ENCODE data around the gene MINDY1.

The MINDY1 gene

GRCh38 chr1:151026460-151026859 lies 19.8 kb upstream of the MINDY1 start:
- no peak for TF ChIP-seq CTCF (IDR thresholded peaks at IDR 0.05)
- H3K4me1 ChIP-seq, result peaks cover 0 to 7% (median 0%) of the 10 kb centered on the region in 4 donors
- intact Hi-C loops (cut with DNase I; ENCODE audit: low total_unique reads), result loop anchor here (10.0 kb wide), 1 partner anchor 128 kb away; the partner anchor contains the start of gene TNFAIP8L2
- no peak for DNase-seq
- H3K36me3 ChIP-seq, result peaks cover 30 to 70% (median 57%) of the 10 kb centered on the region in 3 donors
- no peaks in the 10 kb centered on the region for H3K9me3 ChIP-seq
- no peak overlapping the region for H3K4me3 ChIP-seq
- H3K27ac ChIP-seq, result no peak overlapping the region
- no peaks in the 10 kb centered on the region for H3K27me3 ChIP-seq

GRCh38 chr1:151024540-151025146 lies 17.9 kb upstream of the MINDY1 start:
- H3K36me3 ChIP-seq, result peaks cover 27 to 63% (median 43%) of the 10 kb centered on the region in 3 donors
- DNase-seq, result peak; percentile 88 to 89
- H3K27me3 ChIP-seq, result no peaks in the 10 kb centered on the region
- peaks cover 0 to 7% (median 0%) of the 10 kb centered on the region in 4 donors for H3K4me1 ChIP-seq
- H3K27ac ChIP-seq, result peak overlapping the region; percentile 21 to 28
- TF ChIP-seq CTCF (IDR thresholded peaks at IDR 0.05), result peak; percentile 66 to 75
- intact Hi-C loops (cut with DNase I; ENCODE audit: low total_unique reads), result loop anchor here (10.0 kb wide), 1 partner anchor 130 kb away; the partner anchor contains the start of gene TNFAIP8L2
- H3K9me3 ChIP-seq, result no peaks in the 10 kb centered on the region
- no peak overlapping the region for H3K4me3 ChIP-seq

GRCh38 chr1:151013518-151013917 lies 6.8 kb upstream of the MINDY1 start:
- no peak overlapping the region for H3K4me3 ChIP-seq
- DNase-seq, result no peak
- H3K4me1 ChIP-seq, result peaks cover 0 to 26% (median 17%) of the 10 kb centered on the region in 4 donors
- H3K9me3 ChIP-seq, result no peaks in the 10 kb centered on the region
- H3K27me3 ChIP-seq, result no peaks in the 10 kb centered on the region
- intact Hi-C loops (cut with DNase I; ENCODE audit: low total_unique reads), result no loop called here
- no peak for TF ChIP-seq CTCF (IDR thresholded peaks at IDR 0.05)
- peak overlapping the region in 1 of 2 donors; percentile 29 for H3K27ac ChIP-seq
- peaks cover 6 to 31% (median 6%) of the 10 kb centered on the region in 3 donors for H3K36me3 ChIP-seq

- TF ChIP-seq CTCF (IDR thresholded peaks at IDR 0.05), result no peak
- Histone ChIP-seq H3K4me3 (no peak overlapping the region), H3K9me3 (no peaks in the 10 kb centered on the region), H3K4me1 (peaks cover 0 to 27% (median 19%) of the 10 kb centered on the region in 4 donors), H3K36me3 (peaks cover 0 to 25% (median 0%) of the 10 kb centered on the region in 3 donors), H3K27ac (peak overlapping the region in 1 of 2 donors; percentile 29), H3K27me3 (no peaks in the 10 kb centered on the region)
- DNase-seq, result no peak
- intact Hi-C loops (cut with DNase I; ENCODE audit: low total_unique reads), result no loop called here
Measured at GRCh38 chr1:151012684-151013471, 6.2 kb upstream of the MINDY1 start.

- Histone ChIP-seq H3K27ac (no peak overlapping the region), H3K4me1 (peaks cover 0 to 39% (median 30%) of the 10 kb centered on the region in 4 donors), H3K36me3 (peaks cover 0 to 16% (median 0%) of the 10 kb centered on the region in 3 donors), H3K9me3 (no peaks in the 10 kb centered on the region), H3K27me3 (no peaks in the 10 kb centered on the region), H3K4me3 (no peak overlapping the region)
- no peak for TF ChIP-seq CTCF (IDR thresholded peaks at IDR 0.05)
- DNase-seq, result no peak
- intact Hi-C loops (cut with DNase I; ENCODE audit: low total_unique reads), result no loop called here
Measured at GRCh38 chr1:151011154-151011850, 4.6 kb upstream of the MINDY1 start.
